Activated CD4-positive, alpha-beta T cell treated with anti-CD3 and anti-CD28 coated beads, Interleukin-2, amount 50 U/mL, for 1 hour (primary cell): Measurements from ENCODE around the gene SERINC2.
A peak's percentile ranks its signal among the peaks of the same experiment; 100 is the strongest.

Experiments
- DNase-seq: peaks from one replicate; pipeline ENCODE4 v3.0.0-alpha.2; 2020

SERINC2 gene

GRCh38 chr1:31412732-31413404 is at the start of gene SERINC2:
Gene SERINC2 (plus strand): TSS chr1:31413213. CDS start chr1:31413266, 53 bp downstream.
- peak; percentile 12 for DNase-seq

- DNase-seq, result no peak
These were observed 48.3 kb upstream of the SERINC2 start for GRCh38 chr1:31364561-31365250.

GRCh38 chr1:31366796-31367195 is 46.2 kb upstream of the SERINC2 start:
- DNase-seq, result no peak

GRCh38 chr1:31368611-31369107 is 44.4 kb upstream of the SERINC2 start:
- DNase-seq, result no peak

- no peak for DNase-seq
These were observed 43.0 kb upstream of the SERINC2 start for GRCh38 chr1:31370021-31370420.

GRCh38 chr1:31370565-31370964 is 42.4 kb upstream of the SERINC2 start:
- DNase-seq, result no peak

GRCh38 chr1:31371121-31371959 is 41.7 kb upstream of the SERINC2 start:
- no peak for DNase-seq

- no peak for DNase-seq
These were observed 41.0 kb upstream of the SERINC2 start for GRCh38 chr1:31372051-31372450.

- no peak for DNase-seq
These were observed 40.3 kb upstream of the SERINC2 start for GRCh38 chr1:31372751-31373055.

GRCh38 chr1:31373056-31373896 is 39.7 kb upstream of the SERINC2 start, which contains the start of gene FABP3:
Gene FABP3 (minus strand): TSS chr1:31373076. CDS start chr1:31373014, 62 bp downstream.
- no peak for DNase-seq

GRCh38 chr1:31373897-31374486 is 39.0 kb upstream of the SERINC2 start:
- no peak for DNase-seq

- DNase-seq, result no peak
These were observed 38.4 kb upstream of the SERINC2 start for GRCh38 chr1:31374511-31375196.

GRCh38 chr1:31376375-31377134 is 36.5 kb upstream of the SERINC2 start:
- no peak for DNase-seq

GRCh38 chr1:31377364-31377863 is 35.6 kb upstream of the SERINC2 start:
- no peak for DNase-seq

- no peak for DNase-seq
These were observed 35.0 kb upstream of the SERINC2 start for GRCh38 chr1:31378001-31378400.

GRCh38 chr1:31380181-31380580 is 32.8 kb upstream of the SERINC2 start:
- no peak for DNase-seq

GRCh38 chr1:31381394-31382294 is 31.4 kb upstream of the SERINC2 start:
- no peak for DNase-seq

GRCh38 chr1:31382379-31382989 is 30.5 kb upstream of the SERINC2 start:
- DNase-seq, result no peak

- no peak for DNase-seq
These were observed 29.0 kb upstream of the SERINC2 start for GRCh38 chr1:31383967-31384366.
